WTC11 (cell line): ENCODE data around the gene ZNF521. TPM values are rescaled to one million over a fixed set of nuclear protein-coding genes. Genes with fewer than 3 reads are reported as not detected.
A peak's percentile ranks its signal among the peaks of the same experiment; 100 is the strongest.

Source experiments
- ATAC-seq: fragments of 200-7000 bp; cut with Tn5 transposase; 2 replicates; pipeline ENCODE4 v1.10.0; 2021; ENCODE audit warnings: mild to moderate bottlenecking, moderate library complexity
- CTCF ChIA-PET: fragments of 300-600 bp; sonication (Branson Sonifier 250); formaldehyde crosslinking; loops from one replicate; lab custom pipeline; 2021; ENCODE audit warnings: antibody characterized with exemption; lab: Charles Lee
- POLR2A ChIA-PET: fragments of 350-600 bp; sonication (Branson Sonifier 250); formaldehyde crosslinking; loops from one replicate; lab custom pipeline; 2021; ENCODE audit warnings: antibody characterized with exemption; lab: Charles Lee
- DNase-seq: peaks from one replicate; pipeline ENCODE4 v3.0.0; 2021; ENCODE audit warnings: low spot score
- H3K27ac Mint-ChIP-seq: 2 replicates; pipeline ENCODE4 v1.8.0; 2021; ENCODE audit warnings: mixed read lengths
- H3K27me3 Mint-ChIP-seq: 2 replicates; pipeline ENCODE4 v1.8.0; 2021; ENCODE audit warnings: low read depth, mild to moderate bottlenecking, moderate library complexity, mixed read lengths
- H3K36me3 Mint-ChIP-seq: 2 replicates; pipeline ENCODE4 v1.8.0; 2021; ENCODE audit warnings: mixed read lengths
- H3K4me1 Mint-ChIP-seq: 2 replicates; pipeline ENCODE4 v1.8.0; 2022; ENCODE audit warnings: mixed read lengths
- H3K4me3 Mint-ChIP-seq: 2 replicates; pipeline ENCODE4 v1.8.0; 2021; ENCODE audit warnings: mild to moderate bottlenecking, moderate library complexity, mixed read lengths
- H3K9me3 Mint-ChIP-seq: 2 replicates; pipeline ENCODE4 v1.8.0; 2021; ENCODE audit warnings: mixed read lengths
- CBFB ChIP-seq: sonication (generic); formaldehyde crosslinking; IDR thresholded peaks from 2 replicates; pipeline ENCODE4 v1.8.1; 2022; ENCODE audit warnings: mild to moderate bottlenecking, low read depth, missing genetic modification reagents
- CDX4 ChIP-seq: fragments of 250-450 bp; sonication (Bioruptor Pico); IDR thresholded peaks from 2 replicates; pipeline ENCODE4 v1.9.0; 2021; ENCODE audit warnings: moderate library complexity, mild to moderate bottlenecking, inconsistent platforms, borderline replicate concordance
- CTCF ChIP-seq: fragments of 200-600 bp; IDR thresholded peaks from 2 replicates; pipeline ENCODE4 v1.8.0; 2022; ENCODE audit warnings: antibody characterized with exemption
- E2F1 ChIP-seq: sonication (generic); formaldehyde crosslinking; IDR thresholded peaks from 2 replicates; pipeline ENCODE4 v1.8.0; 2022; ENCODE audit warnings: mild to moderate bottlenecking, missing genetic modification reagents
- E2F5 ChIP-seq: sonication (generic); formaldehyde crosslinking; IDR thresholded peaks from 2 replicates; pipeline ENCODE4 v1.8.1; 2022; ENCODE audit warnings: mild to moderate bottlenecking, moderate library complexity, missing genetic modification reagents
- EMX1 ChIP-seq: fragments of 250-450 bp; sonication (Bioruptor Pico); IDR thresholded peaks from 2 replicates; pipeline ENCODE4 v1.8.0; 2021; ENCODE audit warnings: mild to moderate bottlenecking
- GTF2I ChIP-seq: fragments of 250-450 bp; sonication (Bioruptor Pico); conservative IDR thresholded peaks from 2 replicates; pipeline ENCODE4 v1.4.0; 2021; ENCODE audit warnings: mild to moderate bottlenecking
- HMGA2 ChIP-seq: fragments of 250-450 bp; sonication (Bioruptor Pico); IDR thresholded peaks from 2 replicates; pipeline ENCODE4 v1.4.0; 2021; ENCODE audit warnings: mild to moderate bottlenecking, moderate library complexity
- JAZF1 ChIP-seq: fragments of 250-450 bp; sonication (Bioruptor Pico); IDR thresholded peaks from 2 replicates; pipeline ENCODE4 v1.9.0; 2021; ENCODE audit warnings: moderate library complexity, mild to moderate bottlenecking, inconsistent platforms
- KAT7 ChIP-seq: sonication (generic); formaldehyde crosslinking; IDR thresholded peaks from 2 replicates; pipeline ENCODE4 v1.8.1; 2023; ENCODE audit warnings: missing genetic modification reagents, mild to moderate bottlenecking, borderline replicate concordance
- NR2C2 ChIP-seq: sonication (generic); formaldehyde crosslinking; IDR thresholded peaks from 2 replicates; pipeline ENCODE4 v1.8.0; 2022; ENCODE audit warnings: mild to moderate bottlenecking, missing genetic modification reagents
- NR3C1 ChIP-seq: sonication (generic); formaldehyde crosslinking; conservative IDR thresholded peaks from 2 replicates; pipeline ENCODE4 v1.8.1; 2023; ENCODE audit warnings: low read depth, mild to moderate bottlenecking, missing genetic modification reagents
- OVOL2 ChIP-seq: fragments of 250-450 bp; sonication (Bioruptor Pico); IDR thresholded peaks from 2 replicates; pipeline ENCODE4 v1.9.0; 2021; ENCODE audit warnings: mild to moderate bottlenecking, borderline replicate concordance
- PREB ChIP-seq: sonication (generic); formaldehyde crosslinking; IDR thresholded peaks from 2 replicates; pipeline ENCODE4 v1.8.1; 2022; ENCODE audit warnings: mild to moderate bottlenecking, missing genetic modification reagents, moderate library complexity, borderline replicate concordance
- RELA ChIP-seq: sonication (generic); formaldehyde crosslinking; IDR thresholded peaks from 2 replicates; pipeline ENCODE4 v1.8.1; 2022; ENCODE audit warnings: missing genetic modification reagents, mild to moderate bottlenecking, borderline replicate concordance
- TCF7 ChIP-seq: sonication (generic); formaldehyde crosslinking; IDR thresholded peaks from 2 replicates; pipeline ENCODE4 v1.8.0; 2022; ENCODE audit warnings: mild to moderate bottlenecking, low read depth, missing genetic modification reagents, moderate library complexity
- TEAD4 ChIP-seq: sonication (generic); formaldehyde crosslinking; IDR thresholded peaks from 2 replicates; pipeline ENCODE4 v1.8.0; 2022; ENCODE audit warnings: mild to moderate bottlenecking, missing genetic modification reagents
- TP53 ChIP-seq: sonication (generic); formaldehyde crosslinking; IDR thresholded peaks from 2 replicates; pipeline ENCODE4 v1.8.1; 2023; ENCODE audit warnings: mild to moderate bottlenecking, missing genetic modification reagents
- USF1 ChIP-seq: sonication (generic); formaldehyde crosslinking; IDR thresholded peaks from 2 replicates; pipeline ENCODE4 v1.8.0; 2022; ENCODE audit warnings: mild to moderate bottlenecking, missing genetic modification reagents
- ZNF138 ChIP-seq: sonication (generic); formaldehyde crosslinking; conservative IDR thresholded peaks from 2 replicates; pipeline ENCODE4 v1.8.1; 2022; ENCODE audit warnings: mild to moderate bottlenecking, moderate library complexity, missing genetic modification reagents
- ZNF219 ChIP-seq: sonication (generic); formaldehyde crosslinking; IDR thresholded peaks from 2 replicates; pipeline ENCODE4 v1.8.0; 2023; ENCODE audit warnings: missing genetic modification reagents, mild to moderate bottlenecking, borderline replicate concordance
- ZNF416 ChIP-seq: fragments of 250-450 bp; sonication (Bioruptor Pico); IDR thresholded peaks from 2 replicates; pipeline ENCODE4 v1.9.0; 2021; ENCODE audit warnings: mild to moderate bottlenecking, inconsistent platforms
- ZNF423 ChIP-seq: fragments of 250-450 bp; sonication (Bioruptor Pico); IDR thresholded peaks from 2 replicates; pipeline ENCODE4 v2.1.2; 2022; ENCODE audit warnings: mild to moderate bottlenecking, moderate library complexity
- ZNF512 ChIP-seq: sonication (generic); formaldehyde crosslinking; IDR thresholded peaks from 2 replicates; pipeline ENCODE4 v1.8.1; 2022; ENCODE audit warnings: missing genetic modification reagents, borderline replicate concordance
- total RNA-seq: library from RNA; stranded (reverse); gene quantifications from 3 replicates; pipeline ENCODE4 v1.2.3, GENCODE V29; 2021
- TF ChIP-seq, protein P1 (sequence below): sonication (generic); formaldehyde crosslinking; conservative IDR thresholded peaks from 2 replicates; pipeline ENCODE4 v1.8.1; 2022; ENCODE audit warnings: mild to moderate bottlenecking, missing genetic modification reagents

The ZNF521 gene
- total RNA-seq, 1 experiment from 2014 or later: 15.3 TPM

- TF ChIP-seq ZNF138 (CRISPR knock-in tag): no peak
- TF ChIP-seq, protein P1, sequence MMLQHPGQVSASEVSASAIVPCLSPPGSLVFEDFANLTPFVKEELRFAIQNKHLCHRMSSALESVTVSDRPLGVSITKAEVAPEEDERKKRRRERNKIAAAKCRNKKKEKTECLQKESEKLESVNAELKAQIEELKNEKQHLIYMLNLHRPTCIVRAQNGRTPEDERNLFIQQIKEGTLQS (CRISPR knock-in tag): no peak
- no peak for TF ChIP-seq EMX1 (CRISPR knock-in tag)
- no peak for TF ChIP-seq CDX4 (CRISPR knock-in tag)
- TF ChIP-seq NR2C2 (CRISPR knock-in tag): no peak
- no peak for TF ChIP-seq E2F1 (CRISPR knock-in tag)
- TF ChIP-seq GTF2I (CRISPR knock-in tag): no peak
- no peak for TF ChIP-seq KAT7 (CRISPR knock-in tag)
- TF ChIP-seq TCF7 (CRISPR knock-in tag): no peak
These were observed 214.8 kb downstream of the ZNF521 start (continued) for GRCh38 chr18:25137197-25137472.

- H3K27ac Mint-ChIP-seq: peak overlapping the region; percentile 27; the same call in 1 of the 2 replicates
These were observed 215.4 kb downstream of the ZNF521 start for GRCh38 chr18:25136416-25137196.

GRCh38 chr18:25134861-25135260, 217.1 kb downstream of the ZNF521 start:
- TF ChIP-seq PREB (no peak), RELA (CRISPR knock-in tag) (no peak), ZNF423 (CRISPR knock-in tag) (no peak), CTCF (no peak), JAZF1 (CRISPR knock-in tag) (no peak), HMGA2 (CRISPR knock-in tag) (no peak), TP53 (CRISPR knock-in tag) (no peak), USF1 (CRISPR knock-in tag) (no peak), ZNF416 (CRISPR knock-in tag) (no peak), TEAD4 (CRISPR knock-in tag) (no peak), ZNF138 (CRISPR knock-in tag) (no peak), KAT7 (CRISPR knock-in tag) (no peak)
- Mint-ChIP-seq H3K27ac (no peak overlapping the region), H3K4me1 (peaks cover 34% of the 10 kb centered on the region), H3K9me3 (no peaks in the 10 kb centered on the region), H3K4me3 (no peak overlapping the region), H3K27me3 (no peaks in the 10 kb centered on the region), H3K36me3 (no peaks in the 10 kb centered on the region)
- ChIA-PET POLR2A (no interaction called here), CTCF (no interaction called here)
- no peak for DNase-seq
- no peak for ATAC-seq

More at GRCh38 chr18:25136416-25137196, 215.4 kb downstream of the ZNF521 start:
- TF ChIP-seq ZNF138 (CRISPR knock-in tag) (no peak), ZNF512 (CRISPR knock-in tag) (no peak), CBFB (CRISPR knock-in tag) (no peak), E2F5 (no peak), OVOL2 (CRISPR knock-in tag) (no peak), ZNF219 (CRISPR knock-in tag) (no peak), TP53 (CRISPR knock-in tag) (no peak), NR3C1 (CRISPR knock-in tag) (no peak)
- DNase-seq: no peak
- no peaks in the 10 kb centered on the region for H3K36me3 Mint-ChIP-seq
- no peak for ATAC-seq
- no peak overlapping the region for H3K4me3 Mint-ChIP-seq
- H3K9me3 Mint-ChIP-seq: no peaks in the 10 kb centered on the region
- ChIA-PET POLR2A (no interaction called here), CTCF (no interaction called here)
- H3K27me3 Mint-ChIP-seq: no peaks in the 10 kb centered on the region
- peaks cover 34% of the 10 kb centered on the region for H3K4me1 Mint-ChIP-seq
